ENCODE data around the gene SEPTIN3. TPM values are rescaled to one million over a fixed set of nuclear protein-coding genes. Genes with fewer than 3 reads are reported as not detected.

Gene SEPTIN3
- total RNA-seq, 1 experiment from 2014 or later: 3.6 TPM

- H3K4me3 ChIP-seq (ENCODE audit: low read depth, low read length, poor library complexity, severe bottlenecking): no peak overlapping the region
- no peak for DNase-seq (ENCODE audit: low spot score)
- TF ChIP-seq CTCF (conservative IDR thresholded peaks at IDR 0.05; ENCODE audit: low read depth, low read length): no peak
- no peak for TF ChIP-seq EZH2 (IDR thresholded peaks at IDR 0.05; ENCODE audit: borderline replicate concordance, low read depth, low read length, poor library complexity, severe bottlenecking)
- no peaks in the 10 kb centered on the region for H3K27me3 ChIP-seq (replicated peaks; ENCODE audit: insufficient read depth, low read depth, low read length, poor library complexity)
- ChIA-PET POLR2A (ENCODE audit: low non-redundant PET) (no interaction called here), CTCF (no interaction called here)
- H3K36me3 ChIP-seq (ENCODE audit: insufficient read depth, low read length, poor library complexity, severe bottlenecking): no peaks in the 10 kb centered on the region
- no peaks in the 10 kb centered on the region for H3K4me1 ChIP-seq (ENCODE audit: insufficient read depth, low read length, poor library complexity, severe bottlenecking)
- H3K9me3 ChIP-seq (ENCODE audit: low read depth, low read length, poor library complexity, severe bottlenecking): peaks cover 10% of the 10 kb centered on the region
- intact Hi-C loops (cut with micrococcal nuclease; ENCODE audit: unreplicated experiment): no loop called here
- BruUV-seq (replicated peaks): no TSS peak
- no peak overlapping the region for H3K27ac ChIP-seq (ENCODE audit: low read depth, low read length, poor library complexity, severe bottlenecking)
Observed at GRCh38 chr22:42010778-42011177, 41.5 kb downstream of the SEPTIN3 start.

- H3K4me3 ChIP-seq (ENCODE audit: low read depth, low read length, poor library complexity, severe bottlenecking): no peak overlapping the region
- peaks cover 10% of the 10 kb centered on the region for H3K9me3 ChIP-seq (ENCODE audit: low read depth, low read length, poor library complexity, severe bottlenecking)
- TF ChIP-seq EZH2 (IDR thresholded peaks at IDR 0.05; ENCODE audit: borderline replicate concordance, low read depth, low read length, poor library complexity, severe bottlenecking) (no peak), CTCF (conservative IDR thresholded peaks at IDR 0.05; ENCODE audit: low read depth, low read length) (no peak)
- H3K36me3 ChIP-seq (ENCODE audit: insufficient read depth, low read length, poor library complexity, severe bottlenecking): no peaks in the 10 kb centered on the region
- intact Hi-C loops (cut with micrococcal nuclease; ENCODE audit: unreplicated experiment): no loop called here
- no peak overlapping the region for H3K27ac ChIP-seq (ENCODE audit: low read depth, low read length, poor library complexity, severe bottlenecking)
- ChIA-PET CTCF (no interaction called here), POLR2A (ENCODE audit: low non-redundant PET) (no interaction called here)
- BruUV-seq (replicated peaks): no TSS peak
- no peaks in the 10 kb centered on the region for H3K4me1 ChIP-seq (ENCODE audit: insufficient read depth, low read length, poor library complexity, severe bottlenecking)
- DNase-seq (ENCODE audit: low spot score): no peak
- H3K27me3 ChIP-seq (replicated peaks; ENCODE audit: insufficient read depth, low read depth, low read length, poor library complexity): peaks cover 5% of the 10 kb centered on the region
Observed at GRCh38 chr22:42013385-42013784, 44.1 kb downstream of the SEPTIN3 start.

- TF ChIP-seq EZH2 (IDR thresholded peaks at IDR 0.05; ENCODE audit: borderline replicate concordance, low read depth, low read length, poor library complexity, severe bottlenecking): no peak
- no peak for TF ChIP-seq CTCF (conservative IDR thresholded peaks at IDR 0.05; ENCODE audit: low read depth, low read length)
- BruUV-seq (replicated peaks): no TSS peak
- H3K27me3 ChIP-seq (replicated peaks; ENCODE audit: insufficient read depth, low read depth, low read length, poor library complexity): peaks cover 5% of the 10 kb centered on the region
- no peaks in the 10 kb centered on the region for H3K9me3 ChIP-seq (ENCODE audit: low read depth, low read length, poor library complexity, severe bottlenecking)
- no peak overlapping the region for H3K27ac ChIP-seq (ENCODE audit: low read depth, low read length, poor library complexity, severe bottlenecking)
- H3K4me1 ChIP-seq (ENCODE audit: insufficient read depth, low read length, poor library complexity, severe bottlenecking): no peaks in the 10 kb centered on the region
- POLR2A ChIA-PET (ENCODE audit: low non-redundant PET): no interaction called here
- intact Hi-C loops (cut with micrococcal nuclease; ENCODE audit: unreplicated experiment): no loop called here
- H3K4me3 ChIP-seq (ENCODE audit: low read depth, low read length, poor library complexity, severe bottlenecking): no peak overlapping the region
- CTCF ChIA-PET: interaction anchor here (0.6 kb wide), 1 partner anchor 9 kb away, joined by 5 read pairs; no protein-coding TSS in a partner anchor
- H3K36me3 ChIP-seq (ENCODE audit: insufficient read depth, low read length, poor library complexity, severe bottlenecking): no peaks in the 10 kb centered on the region
- no peak for DNase-seq (ENCODE audit: low spot score)
Observed at GRCh38 chr22:42016111-42016510, 46.9 kb downstream of the SEPTIN3 start.

All from A673 (cell line).